ENCODE results near the gene CEP20. TPM values are rescaled to one million over a fixed set of nuclear protein-coding genes. Genes with fewer than 3 reads are reported as not detected.

The CEP20 gene
- total and polyA plus RNA-seq, 3 donors from 2014 or later = 32.4 to 70.6 (median 45.1) TPM

GRCh38 chr16:15827709-15828343, 60.6 kb downstream of the CEP20 start:
- no peaks in the 10 kb centered on the region for H3K27me3 ChIP-seq
- TF ChIP-seq POLR2A (IDR thresholded peaks at IDR 0.05) (no peak), CTCF (IDR thresholded peaks at IDR 0.05) (no peak)
- no peak overlapping the region for H3K4me3 ChIP-seq
- no peaks in the 10 kb centered on the region for H3K36me3 ChIP-seq (ENCODE audit: low read depth, missing control alignments)
- intact Hi-C loops (cut with DNase I; ENCODE audit: low total_unique reads) = no loop called here
- no peak for DNase-seq
- H3K27ac ChIP-seq = peak overlapping the region in 1 of 2 donors; percentile 77
- peaks cover 13% of the 10 kb centered on the region for H3K4me1 ChIP-seq
- H3K9me3 ChIP-seq = no peaks in the 10 kb centered on the region
- WGBS, 2 donors = 85 to 91% methylated on average over 11 of the region's 11 CpGs

- no peaks in the 10 kb centered on the region for H3K9me3 ChIP-seq
- intact Hi-C loops (cut with DNase I; ENCODE audit: low total_unique reads) = no loop called here
- 76 to 79% methylated on average over 7 of the region's 7 CpGs for WGBS, 2 donors
- TF ChIP-seq CTCF (IDR thresholded peaks at IDR 0.05) (no peak), POLR2A (IDR thresholded peaks at IDR 0.05) (no peak)
- H3K4me3 ChIP-seq = no peak overlapping the region
- H3K4me1 ChIP-seq = peaks cover 18% of the 10 kb centered on the region
- peak overlapping the region in 1 of 2 donors; percentile 77 for H3K27ac ChIP-seq
- H3K27me3 ChIP-seq = no peaks in the 10 kb centered on the region
- H3K36me3 ChIP-seq (ENCODE audit: low read depth, missing control alignments) = no peaks in the 10 kb centered on the region
- no peak for DNase-seq
Observed at GRCh38 chr16:15827299-15827698, 61.1 kb downstream of the CEP20 start.

DNA sequence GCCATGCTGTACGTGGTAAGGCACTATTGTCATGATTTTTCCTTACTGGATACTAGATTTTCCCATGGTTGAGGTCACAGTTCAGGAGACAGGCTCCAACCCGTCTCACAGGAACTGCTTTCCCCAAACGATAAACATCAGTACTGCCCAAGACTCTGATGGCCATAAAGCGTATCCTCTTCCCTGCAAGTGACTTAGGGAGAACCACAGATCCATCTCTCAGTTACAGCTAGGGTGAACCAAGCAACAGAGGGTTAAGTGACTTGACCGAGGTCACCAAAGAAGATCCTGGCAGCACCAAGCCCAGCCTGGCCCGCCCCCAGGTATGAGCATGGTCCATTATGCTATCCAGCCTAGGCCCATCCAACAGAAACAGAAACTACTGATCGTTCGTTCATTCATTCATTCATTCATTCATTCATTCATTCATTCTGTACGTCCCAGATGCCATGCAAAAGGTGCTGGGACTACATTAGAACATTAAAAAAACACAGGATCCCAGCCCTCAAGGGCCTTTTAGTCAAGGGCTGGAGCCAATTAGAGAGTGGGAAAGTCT, 62.6 kb downstream of the CEP20 start:
- H3K27ac ChIP-seq = peak overlapping the region in 1 of 2 donors; percentile 71
- no peaks in the 10 kb centered on the region for H3K36me3 ChIP-seq (ENCODE audit: low read depth, missing control alignments)
- no peak overlapping the region for H3K4me3 ChIP-seq
- intact Hi-C loops (cut with DNase I; ENCODE audit: low total_unique reads) = no loop called here
- H3K9me3 ChIP-seq = no peaks in the 10 kb centered on the region
- no peak for DNase-seq
- 68 to 70% methylated on average over 9 of the region's 9 CpGs for WGBS, 2 donors
- H3K4me1 ChIP-seq = peaks cover 21% of the 10 kb centered on the region
- TF ChIP-seq CTCF (IDR thresholded peaks at IDR 0.05) (no peak), POLR2A (IDR thresholded peaks at IDR 0.05) (no peak)
- H3K27me3 ChIP-seq = no peaks in the 10 kb centered on the region

GRCh38 chr16:15822957-15823356, 65.4 kb downstream of the CEP20 start:
- intact Hi-C loops (cut with DNase I; ENCODE audit: low total_unique reads) = no loop called here
- Histone ChIP-seq H3K27ac (peak overlapping the region; percentile 57 to 71), H3K4me1 (peaks cover 18% of the 10 kb centered on the region), H3K4me3 (no peak overlapping the region), H3K9me3 (no peaks in the 10 kb centered on the region), H3K36me3 (ENCODE audit: low read depth, missing control alignments) (no peaks in the 10 kb centered on the region), H3K27me3 (no peaks in the 10 kb centered on the region)
- TF ChIP-seq CTCF (IDR thresholded peaks at IDR 0.05) = no peak
- TF ChIP-seq POLR2A (IDR thresholded peaks at IDR 0.05) = no peak
- 36 to 41% methylated on average over 10 to 17 of the region's 17 CpGs for WGBS, 2 donors
- peak; percentile 69 for DNase-seq

GRCh38 chr16:15820837-15821236, 67.6 kb downstream of the CEP20 start:
- intact Hi-C loops (cut with DNase I; ENCODE audit: low total_unique reads) = no loop called here
- Histone ChIP-seq H3K27ac (peak overlapping the region in 1 of 2 donors; percentile 30), H3K27me3 (no peaks in the 10 kb centered on the region), H3K4me1 (peaks cover 18% of the 10 kb centered on the region), H3K36me3 (ENCODE audit: low read depth, missing control alignments) (no peaks in the 10 kb centered on the region), H3K4me3 (no peak overlapping the region), H3K9me3 (no peaks in the 10 kb centered on the region)
- TF ChIP-seq CTCF (IDR thresholded peaks at IDR 0.05) (no peak), POLR2A (IDR thresholded peaks at IDR 0.05) (no peak)
- no peak for DNase-seq
- WGBS, 2 donors = 83 to 86% methylated on average over 7 of the region's 7 CpGs
